ENCODE results near the gene NTM.

GRCh38 chr11:131750692-131751091 lies 380.3 kb downstream of the NTM start:
- TF ChIP-seq NFRKB (IDR thresholded peaks at IDR 0.05) (no peak), FOXK2 (IDR thresholded peaks at IDR 0.05) (no peak), SUZ12 (IDR thresholded peaks at IDR 0.05) (no peak), SP1 (IDR thresholded peaks at IDR 0.05) (no peak)
